Measurements from ENCODE around the gene PRRG2.
A peak's percentile ranks its signal among the peaks of the same experiment; 100 is the strongest.

Gene PRRG2

GRCh38 chr19:49590071-49590970, 9.2 kb downstream of the PRRG2 start:
- DNase-seq = peak; percentile 99

- DNase-seq = peak; percentile 76 to 83
Observed at GRCh38 chr19:49590971-49591730, 10.0 kb downstream of the PRRG2 start, which contains the start of gene PRR12. Gene PRR12 (plus strand): TSS chr19:49591182. CDS start chr19:49591655, 473 bp downstream.

GRCh38 chr19:49591731-49592485, 10.8 kb downstream of the PRRG2 start:
- DNase-seq = peak; percentile 27 to 43

- DNase-seq = peak in 1 of 2 donors; percentile 11
Observed at GRCh38 chr19:49592486-49593232, 11.5 kb downstream of the PRRG2 start.

GRCh38 chr19:49593233-49594113, 12.4 kb downstream of the PRRG2 start:
- DNase-seq = peak; percentile 92 to 94

GRCh38 chr19:49594157-49594992, 13.3 kb downstream of the PRRG2 start:
- no peak for DNase-seq

DNA sequence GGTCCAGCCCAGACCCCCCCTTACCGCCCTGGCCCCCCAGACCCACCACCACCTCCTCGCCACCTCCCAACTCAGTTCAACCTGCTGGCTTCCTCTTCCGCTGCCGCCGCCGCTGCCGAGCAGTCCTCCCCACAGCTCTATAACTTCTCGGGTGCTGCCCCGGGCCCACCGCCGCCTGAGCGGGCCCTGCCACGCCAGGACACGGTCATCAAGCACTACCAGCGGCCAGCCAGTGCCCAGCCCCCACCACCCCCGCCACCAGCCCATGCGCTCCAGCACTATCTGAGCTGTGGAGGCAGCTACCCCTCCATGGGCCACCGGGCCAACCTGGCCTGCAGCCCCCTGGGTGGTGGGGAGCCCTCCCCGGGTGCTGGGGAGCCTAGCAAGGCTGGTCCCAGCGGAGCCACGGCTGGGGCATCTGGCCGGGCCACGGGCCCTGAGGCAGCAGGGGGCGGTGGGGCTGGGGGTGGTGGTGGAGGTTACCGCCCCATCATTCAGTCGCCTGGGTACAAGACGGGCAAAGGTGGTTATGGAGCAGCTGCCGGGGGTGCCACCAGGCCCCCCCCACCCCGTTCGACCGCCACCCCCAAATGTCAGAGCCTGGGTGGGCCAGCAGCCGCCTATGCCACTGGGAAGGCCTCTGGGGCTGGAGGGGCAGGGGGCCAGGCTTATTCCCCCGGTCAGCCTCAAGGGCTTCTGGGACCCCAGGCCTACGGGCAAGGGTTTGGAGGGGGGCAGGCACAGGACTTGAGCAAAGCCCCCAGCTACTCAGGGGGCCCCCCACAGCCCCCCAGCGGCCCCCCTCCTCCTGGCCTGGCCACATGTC, 14.1 kb downstream of the PRRG2 start:
- no peak for DNase-seq

DNA sequence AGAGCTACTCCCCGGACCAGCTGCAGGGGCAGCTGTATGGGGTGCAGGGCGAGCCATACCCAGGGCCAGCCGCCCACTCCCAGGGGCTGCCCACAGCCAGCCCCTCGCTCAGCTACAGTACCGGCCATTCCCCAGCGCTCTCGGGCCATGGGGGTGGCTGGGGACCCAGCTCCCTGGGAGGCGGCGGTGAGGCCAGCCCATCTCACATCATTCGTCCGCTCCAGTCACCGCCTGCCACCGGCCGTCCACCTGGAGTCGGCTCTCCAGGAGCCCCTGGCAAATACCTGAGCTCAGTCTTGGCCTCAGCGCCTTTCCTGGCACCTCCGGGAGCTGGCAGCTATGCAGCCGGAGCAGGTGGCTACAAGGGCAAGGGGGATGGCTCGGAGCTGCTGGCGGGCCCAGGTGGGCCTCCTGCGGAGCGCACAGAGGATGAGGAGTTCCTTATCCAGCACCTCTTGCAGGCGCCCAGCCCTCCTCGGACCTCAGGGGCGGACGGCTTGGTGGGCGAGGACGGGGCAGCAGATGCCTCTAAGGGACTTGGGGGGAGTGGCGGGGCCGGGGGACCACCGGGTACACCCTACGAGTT, 14.8 kb downstream of the PRRG2 start:
- DNase-seq = no peak

- DNase-seq = no peak
Observed at GRCh38 chr19:49596407-49596806, 15.3 kb downstream of the PRRG2 start.

DNA sequence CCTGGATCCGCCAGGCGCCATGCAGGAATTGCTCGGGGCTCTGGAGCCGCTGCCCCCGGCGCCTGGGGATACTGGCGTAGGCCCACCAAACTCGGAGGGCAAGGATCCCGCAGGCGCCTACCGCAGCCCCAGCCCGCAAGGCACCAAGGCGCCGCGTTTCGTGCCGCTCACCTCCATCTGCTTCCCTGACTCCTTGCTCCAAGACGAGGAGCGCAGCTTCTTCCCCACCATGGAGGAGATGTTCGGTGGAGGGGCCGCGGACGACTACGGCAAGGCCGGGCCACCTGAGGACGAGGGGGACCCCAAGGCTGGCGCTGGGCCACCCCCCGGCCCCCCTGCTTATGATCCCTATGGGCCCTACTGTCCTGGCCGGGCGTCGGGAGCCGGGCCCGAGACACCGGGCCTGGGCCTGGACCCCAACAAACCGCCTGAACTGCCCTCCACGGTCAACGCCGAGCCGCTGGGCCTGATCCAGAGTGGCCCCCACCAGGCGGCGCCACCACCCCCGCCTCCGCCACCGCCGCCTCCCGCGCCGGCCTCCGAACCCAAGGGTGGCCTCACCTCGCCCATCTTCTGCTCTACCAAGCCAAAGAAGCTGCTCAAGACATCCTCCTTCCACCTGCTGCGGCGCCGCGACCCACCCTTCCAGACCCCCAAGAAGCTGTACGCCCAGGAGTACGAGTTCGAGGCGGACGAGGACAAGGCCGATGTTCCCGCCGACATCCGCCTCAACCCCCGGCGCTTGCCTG, 16.0 kb downstream of the PRRG2 start:
- DNase-seq = no peak

DNA sequence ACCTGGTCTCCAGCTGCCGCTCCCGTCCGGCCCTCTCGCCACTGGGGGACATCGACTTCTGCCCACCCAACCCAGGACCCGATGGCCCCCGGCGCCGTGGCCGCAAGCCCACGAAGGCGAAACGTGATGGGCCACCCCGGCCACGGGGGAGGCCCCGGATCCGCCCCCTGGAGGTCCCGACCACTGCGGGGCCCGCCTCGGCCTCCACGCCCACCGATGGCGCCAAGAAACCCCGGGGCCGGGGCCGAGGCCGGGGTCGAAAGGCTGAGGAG, 16.5 kb downstream of the PRRG2 start:
- DNase-seq = no peak

- no peak for DNase-seq
Observed at GRCh38 chr19:49599378-49600295, 18.5 kb downstream of the PRRG2 start.

DNA sequence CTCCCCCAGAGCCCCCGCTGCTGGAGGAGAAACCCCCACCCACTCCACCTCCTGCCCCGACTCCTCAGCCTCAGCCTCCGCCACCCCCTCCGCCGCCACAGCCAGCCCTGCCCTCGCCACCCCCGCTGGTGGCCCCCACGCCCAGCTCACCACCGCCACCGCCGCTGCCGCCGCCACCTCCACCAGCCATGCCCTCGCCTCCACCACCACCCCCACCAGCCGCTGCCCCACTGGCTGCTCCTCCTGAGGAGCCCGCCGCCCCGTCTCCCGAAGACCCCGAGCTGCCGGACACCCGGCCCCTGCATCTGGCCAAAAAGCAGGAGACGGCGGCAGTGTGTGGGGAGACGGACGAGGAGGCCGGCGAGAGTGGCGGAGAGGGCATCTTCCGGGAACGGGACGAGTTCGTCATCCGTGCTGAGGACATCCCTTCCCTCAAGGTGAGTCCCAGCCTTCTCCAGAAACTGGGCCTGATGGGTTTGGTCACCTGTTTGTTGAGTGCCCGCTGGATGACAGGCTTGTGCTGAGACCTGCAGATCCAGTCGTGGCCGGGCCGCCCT, 20.4 kb downstream of the PRRG2 start:
- DNase-seq = no peak

- DNase-seq = no peak
Observed at GRCh38 chr19:49602806-49603205, 21.7 kb downstream of the PRRG2 start.

GRCh38 chr19:49605605-49606004, 24.5 kb downstream of the PRRG2 start:
- DNase-seq = no peak

DNA sequence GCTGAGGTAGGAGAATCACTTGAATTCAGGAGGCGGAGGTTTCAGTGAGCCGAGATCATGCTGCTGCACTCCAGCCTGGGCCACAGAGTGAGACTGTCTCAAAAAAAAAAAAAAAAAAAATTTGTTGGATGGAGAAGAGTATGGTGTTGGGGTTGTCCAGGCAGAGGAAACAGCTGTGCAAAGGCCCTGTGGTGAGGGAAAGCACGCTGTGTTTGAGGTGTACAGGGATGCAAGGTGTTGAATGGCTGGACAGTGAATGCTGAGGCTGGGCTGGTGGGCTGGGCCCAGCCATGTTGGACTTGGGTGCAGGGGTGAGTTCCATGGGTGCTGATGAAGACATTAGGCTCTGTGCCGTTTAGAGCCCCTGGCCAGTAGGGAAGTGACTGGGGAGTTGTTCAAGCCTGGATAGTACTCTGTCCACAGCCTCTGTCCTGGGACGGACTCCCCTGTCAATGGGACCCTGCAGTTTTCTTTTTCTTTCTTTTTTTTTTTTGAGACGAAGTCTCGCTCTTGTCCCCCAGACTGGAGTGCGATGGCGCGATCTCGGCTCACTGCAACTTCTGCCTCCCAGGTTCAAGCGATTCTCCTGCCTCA, 28.5 kb downstream of the PRRG2 start:
- no peak for DNase-seq

DNA sequence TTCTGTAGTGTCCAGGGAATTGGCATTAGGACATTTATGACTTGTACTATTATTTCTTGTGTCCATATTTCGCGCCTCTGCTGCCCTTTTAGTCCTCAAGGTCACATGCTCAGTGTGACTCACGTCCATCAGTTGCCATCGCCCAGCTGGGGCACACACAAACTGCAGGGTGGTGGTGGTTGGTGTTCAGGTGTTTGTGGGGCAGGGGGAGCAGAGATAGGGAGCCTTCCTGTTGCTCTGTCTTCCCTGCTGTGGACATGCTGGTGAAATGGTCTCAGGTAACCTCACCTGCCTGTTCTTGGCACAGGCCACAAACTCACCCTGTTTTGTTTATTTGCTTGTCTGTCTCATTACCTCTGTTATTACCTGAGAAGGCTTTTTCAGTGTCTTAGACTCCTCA, 32.3 kb downstream of the PRRG2 start:
- no peak for DNase-seq
